Colon (tissue), 2 donors: ENCODE measurements around the gene KL.

Experiments
- FAIRE-seq: peaks from 2 replicates; lab custom pipeline; 2012; peaks lifted over from hg19 to GRCh38; lab: Jason Lieb, UNC
- donor health status: control.
- donor health status: control.

The KL gene

DNA sequence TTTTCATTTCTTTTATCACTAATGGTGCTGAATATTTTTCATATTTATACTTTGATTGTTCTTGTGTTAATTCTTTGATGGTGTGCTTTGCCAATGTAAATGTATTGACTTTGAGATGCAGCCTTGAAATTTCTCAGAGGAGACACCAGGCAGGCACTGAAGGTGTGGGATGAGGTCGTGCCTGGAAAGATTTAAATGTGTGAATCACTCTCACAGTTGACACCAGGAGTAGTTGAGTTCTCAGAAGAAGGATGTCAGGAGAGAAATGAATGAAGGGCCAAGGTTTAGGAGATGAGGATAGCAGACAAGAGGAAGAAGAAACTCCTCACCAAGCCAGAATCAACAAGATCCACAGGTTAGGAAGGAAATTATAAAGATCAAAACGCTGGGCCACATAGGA lies 10.1 kb upstream of the KL start:
- FAIRE-seq = no peak

GRCh38 chr13:33006638-33007037 lies 9.6 kb upstream of the KL start:
- FAIRE-seq = no peak

DNA sequence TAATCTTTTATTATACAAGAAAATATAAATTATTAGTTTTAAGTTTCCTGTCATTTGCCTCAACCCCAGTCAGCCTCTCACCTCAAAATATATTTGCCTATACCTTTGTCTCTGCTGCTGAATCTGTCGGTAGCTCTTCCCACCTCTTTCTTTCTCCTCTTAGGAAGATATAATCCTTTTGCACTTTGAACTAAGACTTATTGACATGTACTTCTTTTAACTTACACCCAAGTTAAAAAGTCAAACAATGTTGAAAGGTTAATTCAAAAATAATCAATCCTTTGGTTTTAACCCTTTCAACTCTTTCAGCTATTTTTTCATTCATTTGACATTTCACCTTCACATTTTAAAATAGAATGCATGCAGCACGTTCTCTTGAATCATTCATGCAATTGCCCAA lies 9.0 kb upstream of the KL start:
- FAIRE-seq = no peak

- FAIRE-seq = no peak
Measured at GRCh38 chr13:33007950-33008349, 8.3 kb upstream of the KL start.

DNA sequence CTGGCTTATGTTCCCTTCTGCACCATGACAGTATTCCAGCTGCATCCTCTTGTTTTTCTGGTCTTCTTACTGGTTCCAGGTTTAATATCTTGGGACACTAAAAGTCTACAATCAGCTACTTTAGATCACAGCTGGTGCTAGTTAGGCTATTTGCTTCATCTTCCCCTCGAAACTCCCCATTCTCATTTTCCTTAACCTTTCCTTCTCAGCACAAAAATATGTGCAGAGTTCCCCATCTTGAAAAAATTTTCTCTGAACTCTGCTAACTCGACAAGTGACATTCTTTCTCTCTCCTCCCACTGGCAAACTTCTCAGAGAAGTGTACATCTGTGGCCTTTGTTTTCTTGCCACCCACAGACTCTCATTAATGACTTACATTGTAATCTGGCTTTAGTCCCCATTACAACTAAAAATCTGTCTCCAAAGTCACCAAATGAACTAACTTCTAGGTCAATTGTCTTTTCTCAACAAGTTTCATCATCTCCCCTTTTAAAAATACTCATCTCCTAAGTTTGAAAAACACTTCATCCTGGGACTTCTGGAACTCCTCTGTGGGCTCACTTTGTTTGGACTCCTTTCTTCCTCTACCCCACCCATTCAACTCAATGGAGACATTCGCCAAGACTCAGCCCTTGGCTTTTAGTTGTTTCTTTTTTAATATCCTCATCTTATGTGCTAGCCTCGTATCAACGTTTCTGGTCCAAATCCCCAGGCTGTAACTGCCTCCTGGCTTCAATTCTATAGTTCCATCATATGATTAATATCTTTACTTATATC lies 7.1 kb upstream of the KL start:
- no peak for FAIRE-seq

DNA sequence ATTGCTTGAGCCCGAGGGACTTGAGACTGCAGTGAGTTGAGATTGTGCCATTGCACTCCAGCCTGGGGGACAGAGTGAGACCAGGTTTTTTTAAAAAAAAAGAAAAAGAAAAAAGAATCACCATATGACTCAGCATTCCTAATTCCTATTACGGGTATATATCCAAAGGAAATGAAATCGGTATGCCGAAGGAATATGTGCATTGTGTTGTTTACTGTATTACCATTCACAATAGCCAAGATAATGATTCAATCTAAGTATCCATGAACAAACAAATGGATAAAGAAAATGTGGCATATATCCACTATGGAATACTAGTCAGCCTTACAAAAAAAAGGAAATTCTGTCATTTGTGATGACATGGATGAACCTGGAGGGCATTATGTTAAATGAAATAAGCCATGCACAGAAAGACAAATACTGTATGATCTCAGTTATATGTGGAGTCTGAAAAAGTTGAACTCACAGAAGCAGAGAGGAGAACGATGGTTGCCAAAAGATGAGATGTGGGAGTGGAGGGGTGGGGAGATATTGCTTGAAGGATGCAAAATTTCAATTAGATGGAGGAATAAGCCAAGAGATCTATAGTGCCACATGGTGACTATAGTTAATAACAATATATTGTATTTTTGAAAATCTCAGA lies 4.3 kb upstream of the KL start:
- FAIRE-seq = no peak

DNA sequence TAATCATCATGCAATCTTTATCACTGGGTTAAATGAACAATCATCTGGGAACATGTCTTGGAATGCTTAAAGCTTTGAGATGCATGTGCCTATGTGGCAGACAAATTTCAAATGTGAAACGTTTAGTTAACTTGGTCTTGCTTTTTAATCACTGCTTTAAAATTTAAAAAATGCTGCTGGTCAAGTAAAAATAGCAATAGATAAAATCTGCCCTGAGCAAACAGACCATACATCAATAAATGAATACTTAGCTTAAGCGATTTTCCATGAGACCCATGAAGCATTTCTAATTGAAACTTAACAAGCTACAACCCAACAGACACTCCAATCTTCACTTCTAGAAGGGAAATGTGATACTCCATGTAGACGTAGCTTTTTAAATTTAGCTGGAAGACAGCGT lies 1.9 kb upstream of the KL start:
- no peak for FAIRE-seq

- no peak for FAIRE-seq
Measured at GRCh38 chr13:33015241-33015668, 968 bp upstream of the KL start.

- FAIRE-seq = no peak
Measured at GRCh38 chr13:33015791-33016323, 366 bp upstream of the KL start.

- FAIRE-seq = no peak
Measured at GRCh38 chr13:33017323-33017929, 1.2 kb downstream of the KL start.

DNA sequence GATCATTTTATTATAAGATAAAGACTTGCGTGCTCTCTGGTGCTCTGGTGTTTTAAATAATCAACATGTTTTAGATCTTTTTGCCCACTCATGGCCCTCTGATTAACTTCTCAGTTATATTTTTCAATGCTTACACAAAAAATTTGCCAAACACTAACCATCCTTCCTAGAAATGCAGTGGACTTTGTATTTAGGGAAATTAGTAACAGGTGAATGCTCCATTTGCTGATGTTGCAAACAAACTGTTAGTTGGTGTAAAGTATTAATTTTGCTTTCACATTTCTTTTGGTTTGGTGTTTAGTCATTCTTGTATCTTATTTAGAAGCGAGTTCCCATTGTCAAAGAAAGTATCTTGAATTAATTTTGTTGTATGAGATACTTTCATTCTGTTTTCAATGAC lies 2.7 kb downstream of the KL start:
- FAIRE-seq = no peak

- FAIRE-seq = no peak
Measured at GRCh38 chr13:33022986-33023385, 6.8 kb downstream of the KL start.

DNA sequence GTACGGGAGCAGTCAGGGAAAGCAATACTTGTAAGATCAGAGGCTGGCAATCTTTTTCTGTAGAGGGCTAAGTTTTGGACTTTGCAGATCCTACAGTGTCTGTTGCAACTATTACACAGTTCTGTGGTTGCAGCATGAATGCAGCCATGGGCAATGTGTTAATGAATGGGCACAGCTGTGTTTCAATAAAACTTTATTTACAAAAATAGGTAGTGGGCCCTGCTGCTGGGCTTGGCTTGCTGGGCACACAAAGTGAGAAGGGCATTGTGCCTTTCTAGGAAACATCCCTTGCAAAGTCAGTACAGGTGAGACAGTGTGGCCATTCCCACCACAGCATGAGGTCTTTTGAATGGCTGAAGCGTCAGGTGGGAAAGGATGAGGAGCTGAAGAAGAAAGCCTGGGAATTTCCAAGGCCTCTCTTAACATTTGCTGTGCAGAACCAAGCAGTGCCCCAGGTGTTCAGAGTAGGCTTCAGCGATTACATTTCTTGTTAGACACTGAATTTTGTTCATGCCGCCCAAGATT lies 9.1 kb downstream of the KL start:
- no peak for FAIRE-seq

DNA sequence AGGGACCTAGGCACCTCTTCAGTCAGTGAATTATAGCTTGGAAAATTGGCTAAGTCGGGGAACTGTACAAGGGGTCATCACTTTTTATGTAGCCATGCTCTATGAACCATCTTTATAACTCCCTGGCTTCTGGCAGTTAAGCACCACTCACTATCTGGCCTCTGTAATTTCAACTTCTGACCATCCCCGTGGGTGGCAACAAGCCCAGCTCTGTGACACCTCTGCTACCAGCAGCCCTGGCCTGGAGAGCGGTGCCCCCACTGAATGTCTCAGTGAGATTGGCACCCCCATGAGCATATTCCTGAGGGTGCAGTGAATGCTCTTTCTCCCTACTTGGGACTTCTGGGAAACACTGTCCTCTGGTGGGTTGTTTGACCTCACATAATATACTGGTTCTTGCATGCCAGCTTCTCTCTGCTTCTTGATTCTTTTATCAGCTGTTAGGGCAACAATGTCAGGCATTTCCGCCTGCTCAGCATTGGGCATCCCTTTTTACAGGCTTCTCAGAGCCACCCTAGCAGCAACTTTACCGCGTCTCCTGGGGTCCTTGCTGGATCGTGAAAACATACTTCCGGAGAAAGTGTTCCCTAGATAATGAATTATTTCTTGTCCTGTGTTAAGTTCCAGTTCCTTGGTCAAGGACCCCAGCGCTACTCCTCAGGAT lies 10.4 kb downstream of the KL start:
- no peak for FAIRE-seq

- FAIRE-seq = no peak
Measured at GRCh38 chr13:33028620-33029019, 12.4 kb downstream of the KL start.

GRCh38 chr13:33031277-33031676 lies 15.1 kb downstream of the KL start:
- no peak for FAIRE-seq

DNA sequence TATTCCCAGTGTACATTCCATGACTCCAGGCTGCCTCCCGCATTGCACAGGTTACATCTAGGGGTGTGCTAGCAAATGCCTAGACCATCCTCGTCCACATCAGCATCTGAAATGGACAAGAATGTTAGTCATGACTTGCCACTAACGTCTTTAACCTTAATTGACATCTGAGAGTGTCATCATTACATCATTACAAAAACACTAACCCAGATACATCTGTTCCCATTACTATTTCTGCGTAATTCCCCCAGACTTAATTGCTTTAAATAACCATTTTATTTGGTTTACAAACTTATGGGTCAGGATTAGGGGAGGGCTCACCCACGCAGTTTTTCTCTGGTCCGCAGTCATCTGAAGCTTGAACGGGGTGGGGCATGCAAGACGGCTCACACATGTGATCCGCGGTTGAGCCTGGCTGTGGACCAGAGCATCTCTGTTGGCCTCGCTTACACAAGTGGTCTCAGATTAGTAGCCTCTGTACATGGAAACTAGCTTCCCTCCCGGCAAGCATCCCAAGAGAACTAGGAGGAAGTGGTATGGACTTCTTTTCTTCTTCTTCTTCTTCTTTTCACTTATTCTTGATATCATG lies 15.9 kb downstream of the KL start:
- FAIRE-seq = no peak

- no peak for FAIRE-seq
Measured at GRCh38 chr13:33033051-33033812, 17.0 kb downstream of the KL start.

- no peak for FAIRE-seq
Measured at GRCh38 chr13:33033986-33034385, 17.8 kb downstream of the KL start.

DNA sequence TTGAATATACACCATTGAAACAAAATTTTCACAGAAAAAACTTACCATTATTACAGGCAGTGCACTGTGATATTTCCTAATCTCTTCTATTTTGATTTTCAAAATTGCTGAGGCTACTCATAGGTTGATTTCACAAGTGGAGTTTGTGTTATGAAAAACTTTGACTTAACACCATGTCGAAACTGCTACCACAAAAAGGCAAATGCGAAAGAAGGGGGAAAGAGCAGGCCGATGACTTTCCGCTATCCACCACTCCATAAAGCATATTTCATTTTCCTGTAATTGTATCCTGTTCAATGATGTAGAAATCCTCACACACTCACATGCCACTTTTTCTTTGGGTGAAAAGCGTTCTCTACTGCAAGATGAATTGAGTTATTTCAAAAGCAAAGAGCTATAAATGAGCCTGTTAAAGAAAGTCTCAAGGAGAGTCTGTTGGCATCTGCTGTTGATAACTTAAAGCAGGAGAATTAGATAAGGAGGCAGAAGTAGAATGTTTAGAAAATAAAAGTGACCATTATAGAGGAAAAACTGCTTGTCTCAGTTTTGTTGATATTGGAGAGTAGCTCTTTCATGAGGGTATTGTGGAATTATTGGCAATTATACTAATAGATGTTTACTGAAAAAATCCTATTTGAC lies 18.8 kb downstream of the KL start:
- FAIRE-seq = no peak

GRCh38 chr13:33037673-33038072 lies 21.4 kb downstream of the KL start:
- FAIRE-seq = no peak
